ENCODE measurements around the gene GRB2.

DNA sequence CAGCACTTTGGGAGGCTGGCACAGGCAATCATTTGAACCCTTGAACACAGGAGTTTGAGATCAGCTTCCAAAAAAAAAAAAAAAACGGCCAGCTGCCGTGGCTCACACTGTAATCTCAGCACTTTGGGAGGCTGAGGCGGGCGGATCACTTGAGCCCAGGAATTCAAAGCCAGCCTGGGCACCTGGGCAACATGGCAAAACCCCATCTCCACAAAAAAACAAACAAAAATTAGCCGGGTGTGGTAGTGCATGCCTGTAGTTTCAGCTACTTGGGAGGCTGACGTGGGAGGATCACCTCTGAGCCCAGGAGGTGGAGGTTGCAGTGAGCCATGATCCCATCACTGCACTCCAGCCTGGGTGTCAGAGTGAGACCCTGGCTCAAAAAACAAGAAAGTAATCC lies 39.0 kb downstream of the GRB2 start:
- TF ChIP-seq, protein P1, sequence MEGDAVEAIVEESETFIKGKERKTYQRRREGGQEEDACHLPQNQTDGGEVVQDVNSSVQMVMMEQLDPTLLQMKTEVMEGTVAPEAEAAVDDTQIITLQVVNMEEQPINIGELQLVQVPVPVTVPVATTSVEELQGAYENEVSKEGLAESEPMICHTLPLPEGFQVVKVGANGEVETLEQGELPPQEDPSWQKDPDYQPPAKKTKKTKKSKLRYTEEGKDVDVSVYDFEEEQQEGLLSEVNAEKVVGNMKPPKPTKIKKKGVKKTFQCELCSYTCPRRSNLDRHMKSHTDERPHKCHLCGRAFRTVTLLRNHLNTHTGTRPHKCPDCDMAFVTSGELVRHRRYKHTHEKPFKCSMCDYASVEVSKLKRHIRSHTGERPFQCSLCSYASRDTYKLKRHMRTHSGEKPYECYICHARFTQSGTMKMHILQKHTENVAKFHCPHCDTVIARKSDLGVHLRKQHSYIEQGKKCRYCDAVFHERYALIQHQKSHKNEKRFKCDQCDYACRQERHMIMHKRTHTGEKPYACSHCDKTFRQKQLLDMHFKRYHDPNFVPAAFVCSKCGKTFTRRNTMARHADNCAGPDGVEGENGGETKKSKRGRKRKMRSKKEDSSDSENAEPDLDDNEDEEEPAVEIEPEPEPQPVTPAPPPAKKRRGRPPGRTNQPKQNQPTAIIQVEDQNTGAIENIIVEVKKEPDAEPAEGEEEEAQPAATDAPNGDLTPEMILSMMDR (IDR thresholded peaks at IDR 0.05): no peak
- TF ChIP-seq POLR2A (IDR thresholded peaks at IDR 0.05): no peak
